Measurements from ENCODE around the gene RUNX1.

DNA sequence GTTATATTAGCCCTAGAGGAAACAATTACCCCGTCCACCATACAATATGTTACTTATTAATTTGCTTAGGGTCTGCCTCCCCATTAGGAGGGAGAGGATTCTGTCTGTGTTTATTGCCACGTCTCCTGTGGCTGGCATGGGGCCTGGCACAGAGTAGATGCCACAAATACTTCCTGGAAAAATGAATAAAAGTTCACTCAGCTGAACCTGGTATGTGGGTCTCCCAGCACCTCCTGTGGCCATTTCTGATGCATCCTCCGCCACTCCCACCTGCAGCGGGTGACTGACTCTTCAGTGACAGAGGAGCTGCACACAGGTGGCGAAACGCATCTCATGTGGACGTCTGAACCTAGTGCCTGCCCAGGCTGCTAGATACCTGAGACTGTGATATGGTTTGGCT lies 267.6 kb downstream of the RUNX1 start:
- TF ChIP-seq, protein P1, sequence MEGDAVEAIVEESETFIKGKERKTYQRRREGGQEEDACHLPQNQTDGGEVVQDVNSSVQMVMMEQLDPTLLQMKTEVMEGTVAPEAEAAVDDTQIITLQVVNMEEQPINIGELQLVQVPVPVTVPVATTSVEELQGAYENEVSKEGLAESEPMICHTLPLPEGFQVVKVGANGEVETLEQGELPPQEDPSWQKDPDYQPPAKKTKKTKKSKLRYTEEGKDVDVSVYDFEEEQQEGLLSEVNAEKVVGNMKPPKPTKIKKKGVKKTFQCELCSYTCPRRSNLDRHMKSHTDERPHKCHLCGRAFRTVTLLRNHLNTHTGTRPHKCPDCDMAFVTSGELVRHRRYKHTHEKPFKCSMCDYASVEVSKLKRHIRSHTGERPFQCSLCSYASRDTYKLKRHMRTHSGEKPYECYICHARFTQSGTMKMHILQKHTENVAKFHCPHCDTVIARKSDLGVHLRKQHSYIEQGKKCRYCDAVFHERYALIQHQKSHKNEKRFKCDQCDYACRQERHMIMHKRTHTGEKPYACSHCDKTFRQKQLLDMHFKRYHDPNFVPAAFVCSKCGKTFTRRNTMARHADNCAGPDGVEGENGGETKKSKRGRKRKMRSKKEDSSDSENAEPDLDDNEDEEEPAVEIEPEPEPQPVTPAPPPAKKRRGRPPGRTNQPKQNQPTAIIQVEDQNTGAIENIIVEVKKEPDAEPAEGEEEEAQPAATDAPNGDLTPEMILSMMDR (IDR thresholded peaks at IDR 0.05; ENCODE audit: low read depth, low read length): no peak
- TF ChIP-seq EZH2phosphoT487 (IDR thresholded peaks at IDR 0.05; ENCODE audit: low read depth): no peak
